ENCODE data around the gene GLIS2. TPM values are rescaled to one million over a fixed set of nuclear protein-coding genes. Genes with fewer than 3 reads are reported as not detected.

Gene GLIS2
- polyA plus RNA-seq, 2 of the 4 experiments (the other 2 are of a cell fraction): 5.5 to 15.8 TPM

- ATAC-seq (no peak), DNase-seq (ENCODE audit: low read depth in 1 of 2, low spot score in 1 of 2) (no peak), FAIRE-seq (no peak)
- H3K4me1 ChIP-seq: peaks cover 16% of the 10 kb centered on the region; the same call in 2 of the 3 replicates
- no peak overlapping the region for H3K4me3 ChIP-seq
- no peaks in the 10 kb centered on the region for H3K9me3 ChIP-seq
- ChIA-PET CTCF (interaction anchor here (25.9 to 32.6 kb wide), 2 partner anchors 19 to 22 kb away, joined by 638 to 833 read pairs; partner anchors contain the start of gene VASN), POLR2A (no interaction called here)
- no peak overlapping the region for H3K27ac ChIP-seq
- TF ChIP-seq RCOR1 (IDR thresholded peaks at IDR 0.05; ENCODE audit: low read depth, low read length): no peak
- TF ChIP-seq EHMT2 (IDR thresholded peaks at IDR 0.05; ENCODE audit: low read depth): no peak
- H3K4me2 ChIP-seq: no peak overlapping the region
- 89% methylated on average over 11 of the region's 12 CpGs for WGBS (ENCODE audit: missing lambda C conversion rate)
Measured at GRCh38 chr16:4383591-4384444, 68.0 kb downstream of the GLIS2 start.

- DNase-seq (ENCODE audit: low read depth in 1 of 2, low spot score in 1 of 2) (no peak), ATAC-seq (no peak), FAIRE-seq (no peak)
- WGBS (ENCODE audit: missing lambda C conversion rate): 90% methylated on average over 7 of the region's 20 CpGs
- ChIA-PET CTCF (interaction anchor here (1.2 to 32.6 kb wide), 3 partner anchors 20 to 54 kb away, joined by 3 to 833 read pairs (median 638); partner anchors contain the start of gene VASN), POLR2A (no interaction called here)
- no peaks in the 10 kb centered on the region for H3K9me3 ChIP-seq
- TF ChIP-seq RARB (CRISPR knock-in tag; IDR thresholded peaks at IDR 0.05): no peak
- TF ChIP-seq JUN (IDR thresholded peaks at IDR 0.05): no peak
- no peak for TF ChIP-seq MAFK (IDR thresholded peaks at IDR 0.05; ENCODE audit: partially characterized antibody)
- TF ChIP-seq USF2 (IDR thresholded peaks at IDR 0.05): no peak
- TF ChIP-seq MAX (IDR thresholded peaks at IDR 0.05): no peak
- no peak for TF ChIP-seq EHMT2 (IDR thresholded peaks at IDR 0.05; ENCODE audit: low read depth)
- TF ChIP-seq HEYL (CRISPR knock-in tag; IDR thresholded peaks at IDR 0.05): no peak
- no peak for TF ChIP-seq HES2 (IDR thresholded peaks at IDR 0.05)
- TF ChIP-seq PHF8 (IDR thresholded peaks at IDR 0.05; ENCODE audit: borderline replicate concordance, low read depth): no peak
- TF ChIP-seq RAD21 (conservative IDR thresholded peaks at IDR 0.05 in 1 of 2, IDR thresholded peaks at IDR 0.05 in 1 of 2): no peak
- TF ChIP-seq HDAC2 (IDR thresholded peaks at IDR 0.05): no peak
- H3K4me3 ChIP-seq: no peak overlapping the region
- H3K27ac ChIP-seq: no peak overlapping the region
- H3K4me1 ChIP-seq: peaks cover 12% of the 10 kb centered on the region; the same call in 2 of the 3 replicates
- no peak overlapping the region for H3K4me2 ChIP-seq
Measured at GRCh38 chr16:4384509-4384942, 68.7 kb downstream of the GLIS2 start.

GRCh38 chr16:4385066-4385788 is 69.4 kb downstream of the GLIS2 start:
- ChIA-PET CTCF (interaction anchor here (1.2 to 32.6 kb wide), 5 partner anchors 10 to 55 kb away, joined by 3 to 833 read pairs (median 6); partner anchors contain the start of gene VASN), POLR2A (no interaction called here)
- 89% methylated on average over 19 of the region's 20 CpGs for WGBS (ENCODE audit: missing lambda C conversion rate)
- DNase-seq (ENCODE audit: low read depth in 1 of 2, low spot score in 1 of 2): no peak
- peaks cover 12% of the 10 kb centered on the region; the same call in 2 of the 3 replicates for H3K4me1 ChIP-seq
- no peak overlapping the region for H3K4me2 ChIP-seq
- no peak overlapping the region for H3K27ac ChIP-seq
- peak in 1 of 2 experiments; percentile 4; a peak in 2 of 6 replicates for ATAC-seq
- no peak for FAIRE-seq
- no peaks in the 10 kb centered on the region for H3K9me3 ChIP-seq
- H3K4me3 ChIP-seq: no peak overlapping the region
- TF ChIP-seq RFX5 (IDR thresholded peaks at IDR 0.05) (no peak), PHF8 (IDR thresholded peaks at IDR 0.05; ENCODE audit: borderline replicate concordance, low read depth) (no peak), HOXA7 (CRISPR knock-in tag; IDR thresholded peaks at IDR 0.05) (no peak), TP53 (CRISPR knock-in tag; IDR thresholded peaks at IDR 0.05) (no peak), HEYL (CRISPR knock-in tag; IDR thresholded peaks at IDR 0.05) (no peak), ZSCAN20 (CRISPR knock-in tag; IDR thresholded peaks at IDR 0.05) (no peak), POLR2AphosphoS2 (conservative IDR thresholded peaks at IDR 0.05; ENCODE audit: low read length) (no peak), ZNF302 (CRISPR knock-in tag; IDR thresholded peaks at IDR 0.05) (no peak), KDM1A (IDR thresholded peaks at IDR 0.05; ENCODE audit: low read depth) (no peak), FOSB (CRISPR knock-in tag; IDR thresholded peaks at IDR 0.05) (no peak), BHLHE40 (IDR thresholded peaks at IDR 0.05; ENCODE audit: low read depth, low read length) (no peak), REST (IDR thresholded peaks at IDR 0.05) (no peak), ZFP36 (IDR thresholded peaks at IDR 0.05; ENCODE audit: borderline replicate concordance, partially characterized antibody) (no peak), E2F6 (IDR thresholded peaks at IDR 0.05; ENCODE audit: borderline replicate concordance, low read depth) (no peak), POLR2A (IDR thresholded peaks at IDR 0.05; ENCODE audit: low read length) (no peak)

All from A549 (cell line).